Measurements from ENCODE around the gene OR8G5.
"Not testable (repeated sequence)": the region's sequence is repeated elsewhere in the genome, so short reads cannot be mapped to it uniquely, and the experiment has no call there.

Gene OR8G5

GRCh38 chr11:124256076-124256475 lies at the start of gene OR8G5:
TSS of gene OR8G5 (plus strand) at chr11:124256376. CDS start at chr11:124264932, 8,556 bp downstream.
- no peak for DNase-seq (ENCODE audit: low read depth in 2 of 2)

GRCh38 chr11:124207102-124207792 lies 48.9 kb upstream of the OR8G5 start:
- no peak for DNase-seq (ENCODE audit: low read depth in 2 of 2)

GRCh38 chr11:124209824-124210357 lies 46.3 kb upstream of the OR8G5 start:
- no peak for DNase-seq (ENCODE audit: low read depth in 2 of 2)

GRCh38 chr11:124210421-124210820 lies 45.8 kb upstream of the OR8G5 start:
- DNase-seq (ENCODE audit: low read depth in 2 of 2): no peak

GRCh38 chr11:124211321-124211720 lies 44.9 kb upstream of the OR8G5 start:
- no peak for DNase-seq (ENCODE audit: low read depth in 2 of 2)

- DNase-seq (ENCODE audit: low read depth in 2 of 2): no peak
These were observed 42.1 kb upstream of the OR8G5 start for GRCh38 chr11:124214027-124214426.

GRCh38 chr11:124219126-124219525 lies 37.0 kb upstream of the OR8G5 start:
- DNase-seq (ENCODE audit: low read depth in 2 of 2): no peak

- no peak for DNase-seq (ENCODE audit: low read depth in 2 of 2)
These were observed 33.8 kb upstream of the OR8G5 start for GRCh38 chr11:124222407-124222806.

GRCh38 chr11:124224618-124225423 lies 31.4 kb upstream of the OR8G5 start:
- DNase-seq (ENCODE audit: low read depth in 2 of 2): not testable (repeated sequence)

- DNase-seq (ENCODE audit: low read depth in 2 of 2): no peak
These were observed 30.7 kb upstream of the OR8G5 start for GRCh38 chr11:124225471-124225870.

GRCh38 chr11:124233376-124233775 lies 22.8 kb upstream of the OR8G5 start:
- no peak for DNase-seq (ENCODE audit: low read depth in 2 of 2)

- no peak for DNase-seq (ENCODE audit: low read depth in 2 of 2)
These were observed 17.7 kb upstream of the OR8G5 start for GRCh38 chr11:124238512-124238911.

- no peak for DNase-seq (ENCODE audit: low read depth in 2 of 2)
These were observed 15.4 kb upstream of the OR8G5 start, which contains the start of gene OR8G1 for GRCh38 chr11:124240621-124241397. TSS of gene OR8G1 (plus strand) at chr11:124241095. CDS start at chr11:124249676, 8,581 bp downstream.

- DNase-seq (ENCODE audit: low read depth in 2 of 2): not testable (repeated sequence)
These were observed 6.3 kb upstream of the OR8G5 start for GRCh38 chr11:124249869-124250268.

GRCh38 chr11:124265041-124265440 lies 8.9 kb downstream of the OR8G5 start:
- not testable (repeated sequence) for DNase-seq (ENCODE audit: low read depth in 2 of 2)

- DNase-seq (ENCODE audit: low read depth in 2 of 2): not testable (repeated sequence)
These were observed 14.7 kb downstream of the OR8G5 start for GRCh38 chr11:124270886-124271285.

GRCh38 chr11:124274000-124274399 lies 17.8 kb downstream of the OR8G5 start:
- no peak for DNase-seq (ENCODE audit: low read depth in 2 of 2)

GRCh38 chr11:124276081-124276480 lies 19.9 kb downstream of the OR8G5 start:
- no peak for DNase-seq (ENCODE audit: low read depth in 2 of 2)

GRCh38 chr11:124277207-124277606 lies 21.0 kb downstream of the OR8G5 start:
- DNase-seq (ENCODE audit: low read depth in 2 of 2): no peak

GRCh38 chr11:124277804-124278203 lies 21.6 kb downstream of the OR8G5 start:
- DNase-seq (ENCODE audit: low read depth in 2 of 2): no peak

GRCh38 chr11:124278261-124278660 lies 22.1 kb downstream of the OR8G5 start:
- no peak for DNase-seq (ENCODE audit: low read depth in 2 of 2)

Measured in stimulated activated CD8-positive, alpha-beta memory T cell treated with anti-CD3 and anti-CD28 coated beads, Interleukin-2, amount 100 ng/mL, for 48 hours (primary cell).